PC-9 (cell line): ENCODE measurements around the gene PHC1.

Experiments
- EZH2 ChIP-seq: fragments of 200-600 bp; sonication (generic); IDR thresholded peaks from 2 replicates; pipeline ENCODE4 v1.8.0; 2017; ENCODE audit warnings: antibody characterized with exemption, low read depth
- TF ChIP-seq, protein P1 (sequence below): fragments of 200-600 bp; sonication (generic); conservative IDR thresholded peaks from 2 replicates; pipeline ENCODE4 v1.6.1; 2017; ENCODE audit warnings: mixed run types, antibody characterized with exemption, mild to moderate bottlenecking, moderate library complexity

GRCh38 chr12:8899830-8900229, 14.5 kb upstream of the PHC1 start:
- TF ChIP-seq, protein P1, sequence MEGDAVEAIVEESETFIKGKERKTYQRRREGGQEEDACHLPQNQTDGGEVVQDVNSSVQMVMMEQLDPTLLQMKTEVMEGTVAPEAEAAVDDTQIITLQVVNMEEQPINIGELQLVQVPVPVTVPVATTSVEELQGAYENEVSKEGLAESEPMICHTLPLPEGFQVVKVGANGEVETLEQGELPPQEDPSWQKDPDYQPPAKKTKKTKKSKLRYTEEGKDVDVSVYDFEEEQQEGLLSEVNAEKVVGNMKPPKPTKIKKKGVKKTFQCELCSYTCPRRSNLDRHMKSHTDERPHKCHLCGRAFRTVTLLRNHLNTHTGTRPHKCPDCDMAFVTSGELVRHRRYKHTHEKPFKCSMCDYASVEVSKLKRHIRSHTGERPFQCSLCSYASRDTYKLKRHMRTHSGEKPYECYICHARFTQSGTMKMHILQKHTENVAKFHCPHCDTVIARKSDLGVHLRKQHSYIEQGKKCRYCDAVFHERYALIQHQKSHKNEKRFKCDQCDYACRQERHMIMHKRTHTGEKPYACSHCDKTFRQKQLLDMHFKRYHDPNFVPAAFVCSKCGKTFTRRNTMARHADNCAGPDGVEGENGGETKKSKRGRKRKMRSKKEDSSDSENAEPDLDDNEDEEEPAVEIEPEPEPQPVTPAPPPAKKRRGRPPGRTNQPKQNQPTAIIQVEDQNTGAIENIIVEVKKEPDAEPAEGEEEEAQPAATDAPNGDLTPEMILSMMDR = no peak
- TF ChIP-seq EZH2 = no peak
